PC-3 (cell line): ENCODE results near the gene NOXA1. TPM values are rescaled to one million over a fixed set of nuclear protein-coding genes. Genes with fewer than 3 reads are reported as not detected.

Experiments
- ATAC-seq: fragments of 200-7000 bp; cut with Tn5 transposase; 2 replicates; pipeline ENCODE4 v1.9.1; 2020; ENCODE audit warnings: mild to moderate bottlenecking, moderate library complexity
- BruUV-seq: library from RNA; stranded (reverse); fragments of 400-500 nt; replicated peaks from 2 replicates; lab custom pipeline; 2021; lab: Mats Ljungman, UMichigan
- CTCF ChIA-PET: fragments of 300-600 bp; sonication (Branson Sonifier 250); formaldehyde crosslinking; loops from one replicate; lab custom pipeline; 2022; ENCODE audit warnings: antibody characterized with exemption; lab: Charles Lee
- POLR2A ChIA-PET: fragments of 300-600 bp; sonication (Branson Sonifier 250); formaldehyde crosslinking; loops from one replicate; lab custom pipeline; 2022; ENCODE audit warnings: antibody characterized with exemption; ENCODE audit not compliant: unreplicated experiment; lab: Charles Lee
- DNase-seq: peaks from one replicate; pipeline ENCODE4 v3.0.0-alpha.2; 2015
- H2AFZ ChIP-seq: fragments of 300-600 bp; sonication (generic); 2 replicates; pipeline ENCODE4 v1.6.0; 2016; ENCODE audit warnings: antibody characterized with exemption, low read length
- H3F3A ChIP-seq: fragments of 300-600 bp; sonication (generic); one replicate; pipeline ENCODE4 v1.6.0; 2017; ENCODE audit warnings: antibody characterized with exemption, low read length, control low read depth, mild to moderate bottlenecking; ENCODE audit not compliant: unreplicated experiment
- H3K27ac ChIP-seq: fragments of 300-600 bp; sonication (generic); 2 replicates; pipeline ENCODE4 v1.5.1; 2016; ENCODE audit warnings: mild to moderate bottlenecking, low read length
- H3K27me3 ChIP-seq: fragments of 300-600 bp; sonication (generic); 2 replicates; pipeline ENCODE4 v1.6.1; 2016; ENCODE audit warnings: low read length, mixed read lengths
- H3K36me3 ChIP-seq: fragments of 300-600 bp; sonication (generic); 2 replicates; pipeline ENCODE4 v1.6.1; 2016; ENCODE audit warnings: low read depth, mixed run types, low read length, mixed read lengths
- H3K4me1 ChIP-seq: fragments of 300-600 bp; sonication (generic); 2 replicates; pipeline ENCODE4 v1.5.1; 2016; ENCODE audit warnings: low read length; ENCODE audit not compliant: insufficient read depth
- H3K4me2 ChIP-seq: fragments of 300-600 bp; sonication (generic); 2 replicates; pipeline ENCODE4 v1.6.0; 2016; ENCODE audit warnings: low read length
- H3K4me3 ChIP-seq: fragments of 300-600 bp; sonication (generic); 2 replicates; pipeline ENCODE4 v1.5.1; 2016; ENCODE audit warnings: mild to moderate bottlenecking, low read length, mixed read lengths
- H3K79me2 ChIP-seq: fragments of 300-600 bp; sonication (generic); 2 replicates; pipeline ENCODE4 v1.6.1; 2017; ENCODE audit warnings: low read length, mixed read lengths
- H3K9ac ChIP-seq: fragments of 300-600 bp; sonication (generic); 2 replicates; pipeline ENCODE4 v1.6.0; 2016; ENCODE audit warnings: mild to moderate bottlenecking, low read length
- H3K9me2 ChIP-seq: fragments of 300-600 bp; sonication (generic); replicated peaks from 2 replicates; pipeline ENCODE4 v1.6.1; 2016; ENCODE audit warnings: mixed run types, low read length, mixed read lengths
- H3K9me3 ChIP-seq: fragments of 300-600 bp; sonication (generic); 2 replicates; pipeline ENCODE4 v1.6.1; 2016; ENCODE audit warnings: low read length, mixed read lengths
- H4K20me1 ChIP-seq: fragments of 300-600 bp; sonication (generic); 2 replicates; pipeline ENCODE4 v1.6.1; 2016; ENCODE audit warnings: low read length, mixed read lengths
- CTCF ChIP-seq: fragments of 300-600 bp; sonication (generic); conservative IDR thresholded peaks from 2 replicates; pipeline ENCODE4 v1.5.1; 2017; ENCODE audit warnings: antibody characterized with exemption, low read depth, mild to moderate bottlenecking, low read length
- EZH2 ChIP-seq: fragments of 300-600 bp; sonication (generic); IDR thresholded peaks from one replicate; pipeline ENCODE4 v1.6.1; 2017; ENCODE audit warnings: antibody characterized with exemption, mild to moderate bottlenecking, low read length; ENCODE audit not compliant: unreplicated experiment
- EZH2phosphoT487 ChIP-seq: fragments of 300-600 bp; sonication (generic); IDR thresholded peaks from 2 replicates; pipeline ENCODE4 v1.6.1; 2018; ENCODE audit warnings: mild to moderate bottlenecking, antibody characterized with exemption, low read length, borderline replicate concordance
- intact Hi-C: fragments of 100-400 bp; cut with micrococcal nuclease; formaldehyde crosslinking; loops from 2 replicates; pipeline ENCODE4 v1.9.0; 2023
- total RNA-seq: library from RNA; depleted of rRNA; stranded (reverse); fragments of >200 nt; gene quantifications from 2 replicates; pipeline ENCODE4 v1.2.3, GENCODE V29; 2014

NOXA1 gene
- total RNA-seq, 1 experiment from 2014 or later, result 0.51 TPM

- Histone ChIP-seq H3K4me1 (peaks cover 4% of the 10 kb centered on the region; the same call in 1 of the 2 replicates), H3K27ac (no peak overlapping the region), H3F3A (no peaks in the 10 kb centered on the region), H3K4me2 (no peak overlapping the region), H3K4me3 (no peak overlapping the region), H3K79me2 (peaks cover 13% of the 10 kb centered on the region; the same call in 1 of the 2 replicates), H3K9ac (no peak overlapping the region), H3K27me3 (no peaks in the 10 kb centered on the region), H4K20me1 (no peaks in the 10 kb centered on the region), H3K9me3 (no peaks in the 10 kb centered on the region), H3K36me3 (no peaks in the 10 kb centered on the region), H2AFZ (no peak overlapping the region), H3K9me2 (no peaks in the 10 kb centered on the region)
- no TSS peak for BruUV-seq
- POLR2A ChIA-PET, result no interaction called here
- no peak for TF ChIP-seq EZH2
- no peak for TF ChIP-seq CTCF
- no peak for TF ChIP-seq EZH2phosphoT487
- DNase-seq (no peak), ATAC-seq (no peak)
- CTCF ChIA-PET, result no interaction called here
- intact Hi-C loops, result no loop called here
Observed at GRCh38 chr9:137461316-137461662, 38.1 kb downstream of the NOXA1 start.

- no peak overlapping the region for H3K4me3 ChIP-seq
- DNase-seq (no peak), ATAC-seq (no peak)
- no peaks in the 10 kb centered on the region for H3K9me3 ChIP-seq
- no peaks in the 10 kb centered on the region for H4K20me1 ChIP-seq
- H3K79me2 ChIP-seq, result peaks cover 13% of the 10 kb centered on the region; the same call in 1 of the 2 replicates
- intact Hi-C loops, result no loop called here
- no peaks in the 10 kb centered on the region for H3K9me2 ChIP-seq
- peaks cover 4% of the 10 kb centered on the region; the same call in 1 of the 2 replicates for H3K4me1 ChIP-seq
- no peak overlapping the region for H3K4me2 ChIP-seq
- CTCF ChIA-PET, result no interaction called here
- TF ChIP-seq EZH2 (no peak), EZH2phosphoT487 (no peak), CTCF (no peak)
- H3K36me3 ChIP-seq, result no peaks in the 10 kb centered on the region
- no peak overlapping the region for H2AFZ ChIP-seq
- no peaks in the 10 kb centered on the region for H3K27me3 ChIP-seq
- POLR2A ChIA-PET, result no interaction called here
- no peak overlapping the region for H3K9ac ChIP-seq
- no peaks in the 10 kb centered on the region for H3F3A ChIP-seq
- BruUV-seq, result no TSS peak
- no peak overlapping the region for H3K27ac ChIP-seq
Observed at GRCh38 chr9:137461663-137462395, 38.6 kb downstream of the NOXA1 start.

GRCh38 chr9:137462396-137462985 lies 39.3 kb downstream of the NOXA1 start:
- H3K4me3 ChIP-seq, result no peak overlapping the region
- DNase-seq (no peak), ATAC-seq (no peak)
- no peaks in the 10 kb centered on the region for H3K36me3 ChIP-seq
- ChIA-PET CTCF (no interaction called here), POLR2A (no interaction called here)
- H3K27ac ChIP-seq, result no peak overlapping the region
- no peaks in the 10 kb centered on the region for H3F3A ChIP-seq
- no peaks in the 10 kb centered on the region for H3K27me3 ChIP-seq
- H3K9me2 ChIP-seq, result no peaks in the 10 kb centered on the region
- H2AFZ ChIP-seq, result no peak overlapping the region
- peaks cover 4% of the 10 kb centered on the region; the same call in 1 of the 2 replicates for H3K4me1 ChIP-seq
- no peak overlapping the region for H3K9ac ChIP-seq
- H3K9me3 ChIP-seq, result no peaks in the 10 kb centered on the region
- no peaks in the 10 kb centered on the region for H4K20me1 ChIP-seq
- intact Hi-C loops, result no loop called here
- no TSS peak for BruUV-seq
- TF ChIP-seq CTCF, result no peak
- TF ChIP-seq EZH2phosphoT487, result no peak
- TF ChIP-seq EZH2, result no peak
- H3K4me2 ChIP-seq, result no peak overlapping the region
- peaks cover 13% of the 10 kb centered on the region; the same call in 1 of the 2 replicates for H3K79me2 ChIP-seq
